HG03521 (cell line): ENCODE data around the gene INTS6.

Experiments used
- ATAC-seq: cut with Tn5 transposase; IDR thresholded peaks from one replicate; pipeline ENCODE4 v1.9.1; 2021; ENCODE audit warnings: mild to moderate bottlenecking, moderate library complexity; ENCODE audit not compliant: unreplicated experiment

Gene INTS6, protein sequence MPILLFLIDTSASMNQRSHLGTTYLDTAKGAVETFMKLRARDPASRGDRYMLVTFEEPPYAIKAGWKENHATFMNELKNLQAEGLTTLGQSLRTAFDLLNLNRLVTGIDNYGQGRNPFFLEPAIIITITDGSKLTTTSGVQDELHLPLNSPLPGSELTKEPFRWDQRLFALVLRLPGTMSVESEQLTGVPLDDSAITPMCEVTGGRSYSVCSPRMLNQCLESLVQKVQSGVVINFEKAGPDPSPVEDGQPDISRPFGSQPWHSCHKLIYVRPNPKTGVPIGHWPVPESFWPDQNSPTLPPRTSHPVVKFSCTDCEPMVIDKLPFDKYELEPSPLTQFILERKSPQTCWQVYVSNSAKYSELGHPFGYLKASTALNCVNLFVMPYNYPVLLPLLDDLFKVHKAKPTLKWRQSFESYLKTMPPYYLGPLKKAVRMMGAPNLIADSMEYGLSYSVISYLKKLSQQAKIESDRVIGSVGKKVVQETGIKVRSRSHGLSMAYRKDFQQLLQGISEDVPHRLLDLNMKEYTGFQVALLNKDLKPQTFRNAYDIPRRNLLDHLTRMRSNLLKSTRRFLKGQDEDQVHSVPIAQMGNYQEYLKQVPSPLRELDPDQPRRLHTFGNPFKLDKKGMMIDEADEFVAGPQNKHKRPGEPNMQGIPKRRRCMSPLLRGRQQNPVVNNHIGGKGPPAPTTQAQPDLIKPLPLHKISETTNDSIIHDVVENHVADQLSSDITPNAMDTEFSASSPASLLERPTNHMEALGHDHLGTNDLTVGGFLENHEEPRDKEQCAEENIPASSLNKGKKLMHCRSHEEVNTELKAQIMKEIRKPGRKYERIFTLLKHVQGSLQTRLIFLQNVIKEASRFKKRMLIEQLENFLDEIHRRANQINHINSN

DNA sequence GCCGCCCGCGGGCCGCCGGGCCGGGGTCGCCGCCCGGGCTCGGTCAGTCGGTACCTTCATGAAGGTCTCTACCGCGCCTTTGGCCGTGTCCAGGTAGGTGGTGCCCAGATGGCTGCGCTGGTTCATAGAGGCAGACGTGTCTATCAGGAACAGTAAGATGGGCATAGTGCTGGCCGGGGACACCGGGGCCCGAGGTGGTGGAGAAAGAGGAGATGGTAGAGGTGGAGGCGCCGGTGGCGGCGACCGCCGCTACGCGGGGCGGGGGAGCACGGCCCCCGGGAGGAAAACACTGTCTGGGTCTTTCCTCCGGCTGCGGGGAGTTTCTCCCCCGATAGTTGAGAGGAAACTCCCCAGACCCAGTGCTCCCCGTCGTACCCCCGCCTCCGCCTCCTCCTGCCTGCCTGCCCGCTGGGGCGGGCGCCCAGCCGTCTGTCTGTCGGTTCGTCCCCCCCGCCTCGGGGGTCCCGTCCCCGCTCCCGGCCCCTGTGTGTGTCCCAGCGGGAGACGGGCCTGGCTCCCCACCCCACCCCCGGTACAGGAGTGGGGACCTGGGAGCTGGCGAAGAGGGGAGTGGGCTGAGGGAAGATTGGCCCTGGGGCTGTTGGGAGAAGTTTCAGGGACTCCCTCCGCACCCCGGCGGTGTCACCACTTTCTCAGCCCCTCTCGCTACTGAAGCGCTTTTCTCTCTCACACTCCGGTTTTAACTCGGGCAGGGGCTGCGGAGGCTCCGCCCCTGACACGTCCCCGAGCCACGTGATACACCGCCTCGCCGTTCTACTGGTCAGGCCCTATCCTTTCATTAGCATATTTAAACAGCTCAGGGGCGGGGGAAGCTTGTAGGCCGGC, at the start of gene INTS6:
TSS of gene INTS6 (minus strand) at position 676 of the 846 bp plus-strand sequence. CDS start at position 165, 511 bp downstream.
- peak; percentile 63 for ATAC-seq

DNA sequence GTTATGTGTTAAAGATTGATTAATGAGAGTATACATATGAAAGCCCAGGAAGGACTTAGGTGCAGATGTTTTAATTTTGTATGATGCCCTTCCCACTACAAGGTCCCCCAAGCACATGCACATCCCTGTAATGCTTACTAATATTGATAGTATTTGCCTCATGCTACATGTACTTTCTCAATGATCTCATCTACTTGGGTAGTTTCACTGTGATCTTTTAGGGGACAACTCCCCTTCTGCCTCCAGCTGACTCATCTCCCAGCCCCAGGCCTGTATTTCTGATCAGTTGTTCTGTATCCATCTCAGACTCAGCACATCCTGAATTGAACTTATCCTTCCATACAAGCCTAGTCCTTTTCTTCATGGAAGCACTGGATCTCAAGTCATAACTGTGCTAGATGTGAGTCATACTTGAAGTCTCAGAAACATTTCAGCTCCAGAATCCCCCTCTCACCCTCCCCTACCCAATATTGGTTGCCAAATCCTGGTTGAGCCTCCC, 49.4 kb upstream of the INTS6 start:
- ATAC-seq = peak; percentile 94

DNA sequence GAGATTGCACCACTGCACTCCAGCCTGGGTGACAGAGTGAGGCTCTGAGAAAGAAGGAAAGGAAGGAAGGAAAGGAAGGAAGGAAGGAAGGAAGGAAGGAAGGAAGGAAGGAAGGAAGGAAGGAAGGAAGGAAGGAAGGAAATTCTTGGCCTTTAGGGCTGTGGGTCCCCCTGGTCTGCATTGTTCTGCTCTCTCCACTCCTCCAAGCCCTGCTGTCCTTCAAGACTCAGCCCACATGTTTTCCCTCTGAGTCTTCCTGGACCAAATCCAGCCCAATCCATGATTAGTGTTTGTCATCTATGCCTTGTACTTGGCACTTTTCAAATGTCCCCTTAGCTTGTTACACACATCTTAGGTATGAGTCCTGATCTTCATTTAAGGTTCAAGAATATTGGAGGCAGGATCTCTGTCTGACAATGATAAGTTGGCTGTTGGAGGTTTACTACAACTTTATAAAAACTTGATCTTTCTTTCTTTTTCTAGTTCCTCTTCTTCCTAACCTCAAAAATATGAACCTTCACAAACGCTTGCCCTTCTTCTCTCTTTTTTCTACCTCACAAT, 48.8 kb upstream of the INTS6 start:
- peak; percentile 22 for ATAC-seq

DNA sequence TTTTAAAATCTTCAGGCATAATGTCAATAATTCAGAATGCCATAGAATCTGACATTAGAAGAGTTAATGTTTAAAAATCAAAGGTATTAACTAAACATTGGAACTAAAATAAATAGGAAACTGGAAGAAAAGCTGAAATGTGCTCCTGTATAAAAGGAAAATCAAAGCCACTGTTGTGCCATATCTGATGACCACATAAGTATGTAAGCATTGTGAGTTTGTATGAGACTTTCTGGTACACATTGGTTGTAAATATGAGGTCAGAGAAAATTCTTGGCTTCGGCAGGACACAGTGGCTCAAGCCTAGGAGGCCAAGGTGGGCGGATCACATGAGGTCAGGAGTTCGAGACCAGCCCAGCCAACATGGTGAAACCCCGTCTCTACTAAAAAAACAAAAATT, 48.3 kb upstream of the INTS6 start:
- ATAC-seq = no peak

DNA sequence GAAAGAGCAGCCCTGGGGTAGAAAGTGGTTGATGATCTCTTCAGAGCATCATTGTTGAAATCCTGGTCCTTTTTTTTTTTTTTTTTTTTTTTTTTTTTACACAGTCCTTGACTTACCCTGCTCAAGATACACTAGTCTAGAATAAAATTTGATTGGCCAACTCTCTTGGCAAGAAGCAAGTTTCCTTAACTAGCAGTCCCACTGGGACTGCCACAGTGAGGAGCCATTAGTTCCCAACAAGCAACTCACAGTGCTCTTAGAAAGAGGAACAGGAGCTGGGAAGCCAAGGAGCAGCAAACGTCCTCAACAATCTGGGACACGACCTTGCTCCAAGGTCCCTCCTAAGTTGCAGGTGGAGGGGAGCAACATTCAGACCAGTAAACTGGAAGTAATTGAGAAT, 47.9 kb upstream of the INTS6 start:
- no peak for ATAC-seq

DNA sequence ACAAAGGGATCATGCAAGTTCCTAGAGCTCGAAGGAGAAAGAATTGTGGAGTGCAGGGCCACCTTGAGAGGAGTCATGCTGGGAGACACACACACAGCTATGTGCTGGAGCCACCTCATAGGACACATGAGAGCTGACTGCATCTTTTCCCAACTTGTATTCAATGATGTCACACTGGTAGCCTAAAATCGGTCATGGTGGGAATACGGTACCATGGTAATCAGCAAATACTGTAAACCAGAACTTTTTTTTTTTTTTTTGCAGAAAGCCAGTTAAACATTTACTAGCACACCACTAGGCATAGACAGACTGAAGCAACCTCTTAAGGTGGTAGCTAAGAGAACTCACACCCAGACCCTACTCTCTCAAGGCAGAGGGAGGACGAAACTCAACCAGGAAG, 47.0 kb upstream of the INTS6 start:
- ATAC-seq = no peak

DNA sequence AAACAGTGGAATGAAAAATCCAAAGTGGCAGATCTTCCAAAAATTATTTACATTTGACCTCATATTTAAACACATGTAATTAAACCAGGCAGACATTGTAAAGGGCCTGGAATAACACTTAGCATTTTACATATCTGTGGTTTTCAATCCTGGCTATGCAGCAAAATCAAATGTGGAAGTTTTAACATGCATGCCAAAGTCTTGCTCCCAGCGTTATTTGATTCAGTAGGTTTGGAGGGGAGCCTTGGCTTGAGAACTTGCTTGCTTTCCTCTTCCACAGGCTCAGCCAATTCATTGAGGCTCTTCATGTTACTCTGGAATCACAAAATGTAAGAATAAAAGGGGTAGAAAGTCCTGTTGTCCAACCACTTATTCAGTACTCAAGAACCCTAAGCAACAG, 42.5 kb upstream of the INTS6 start:
- no peak for ATAC-seq

DNA sequence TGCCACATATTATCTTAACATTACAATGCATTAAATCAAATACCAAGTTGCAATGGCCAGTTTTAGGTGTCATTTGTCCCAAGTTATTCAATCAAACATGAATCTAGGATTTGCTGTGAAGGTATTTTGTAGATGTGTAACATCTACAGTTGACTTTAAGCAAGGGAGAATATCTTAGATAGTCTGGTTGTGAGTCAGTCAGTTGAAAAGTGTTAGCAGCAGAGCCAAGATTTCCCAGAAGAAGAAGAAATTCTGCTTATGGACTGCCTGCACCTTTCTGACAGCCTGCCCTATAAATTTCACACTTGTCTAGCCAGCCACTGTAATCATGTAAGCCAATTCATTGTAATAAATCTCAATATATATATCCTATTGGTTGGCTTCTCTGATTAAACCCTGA, 41.3 kb upstream of the INTS6 start:
- no peak for ATAC-seq

DNA sequence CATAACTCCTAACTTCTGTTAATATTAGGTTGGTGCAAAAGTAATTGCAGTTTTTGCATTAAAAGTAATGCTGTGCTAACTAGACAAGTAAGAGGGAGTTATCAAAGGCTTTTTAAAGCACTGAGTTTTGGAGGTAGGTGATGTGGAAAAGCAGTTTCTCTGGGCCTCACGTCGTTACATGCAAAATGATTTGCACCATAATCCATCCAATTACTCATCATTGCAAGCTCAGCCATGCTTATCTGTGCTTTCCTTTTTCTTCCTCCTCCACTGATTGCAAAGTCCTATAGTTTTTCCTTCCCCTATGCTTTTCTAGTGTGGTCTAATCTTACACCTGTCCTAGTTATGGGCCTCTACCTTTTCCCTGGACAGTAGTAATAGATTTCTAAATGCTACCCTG, 35.4 kb upstream of the INTS6 start:
- no peak for ATAC-seq

DNA sequence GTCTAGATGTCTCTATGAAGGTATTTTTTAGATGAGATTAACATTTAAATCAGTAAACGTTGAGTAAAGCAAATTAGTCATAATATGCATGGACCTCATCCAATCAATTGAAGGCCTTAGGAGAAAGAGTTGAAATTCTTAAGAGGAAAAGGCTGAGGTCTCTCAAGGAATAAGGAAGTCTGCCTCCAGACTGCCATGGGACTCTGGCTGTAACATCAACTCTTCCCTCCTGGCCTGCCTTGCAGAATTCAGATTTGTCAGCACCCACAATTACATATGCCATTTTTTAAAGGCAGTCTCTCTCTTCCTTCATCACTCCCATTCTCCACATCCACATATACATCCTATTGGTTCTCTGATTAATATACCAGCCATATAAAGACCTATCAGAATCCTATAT, 28.8 kb upstream of the INTS6 start:
- ATAC-seq = no peak

DNA sequence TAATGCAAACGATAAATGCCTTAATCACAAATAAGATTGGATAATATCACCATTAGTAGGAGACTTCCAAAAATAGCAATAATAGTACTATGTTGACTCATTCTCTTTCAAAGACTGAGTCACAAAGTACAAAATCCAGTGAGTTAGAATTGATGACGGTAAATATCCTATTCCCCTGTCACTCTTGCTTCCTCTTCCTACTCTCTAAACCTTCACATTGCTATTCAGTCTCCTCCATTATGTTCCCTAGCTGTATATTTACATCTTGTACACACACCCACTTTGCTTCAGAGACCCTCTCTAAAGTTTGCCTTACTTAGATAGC, 26.3 kb upstream of the INTS6 start:
- no peak for ATAC-seq

DNA sequence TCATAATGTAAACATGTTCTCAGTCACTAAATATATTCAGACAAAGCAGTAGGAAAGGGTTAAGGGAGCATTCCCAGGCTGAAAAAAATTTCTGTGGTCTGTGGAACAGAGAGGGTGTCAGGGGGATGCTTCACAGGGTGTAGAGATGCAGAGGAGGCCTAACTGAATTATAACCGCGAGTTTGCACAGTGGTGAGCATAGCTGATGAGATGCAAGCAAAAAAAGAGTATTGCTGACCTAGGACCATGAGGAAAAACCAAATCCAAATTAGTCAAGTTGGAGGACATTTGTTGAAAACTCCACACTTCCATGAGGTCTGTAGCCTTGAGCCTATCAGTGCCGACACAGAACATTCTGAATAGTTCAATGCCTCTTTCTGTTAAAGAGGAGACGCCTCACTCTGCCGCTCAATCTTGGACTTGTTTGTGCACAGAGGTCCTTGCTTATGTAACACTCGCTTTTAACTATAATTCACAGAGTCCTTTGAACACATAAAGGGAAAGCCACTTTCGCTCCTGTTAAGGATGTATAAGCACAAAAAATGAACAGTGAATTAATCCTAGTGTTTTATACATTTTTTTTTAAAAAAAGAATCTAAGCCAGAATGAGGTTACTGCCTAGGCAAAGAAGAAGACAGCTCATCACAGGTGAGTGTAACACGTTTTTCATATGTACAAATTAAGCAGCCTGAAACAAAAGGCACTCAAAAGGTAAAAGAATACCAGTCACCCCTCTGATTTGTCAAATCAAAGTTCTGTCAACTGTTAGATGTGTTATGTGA, 25.8 kb upstream of the INTS6 start:
- ATAC-seq = no peak

DNA sequence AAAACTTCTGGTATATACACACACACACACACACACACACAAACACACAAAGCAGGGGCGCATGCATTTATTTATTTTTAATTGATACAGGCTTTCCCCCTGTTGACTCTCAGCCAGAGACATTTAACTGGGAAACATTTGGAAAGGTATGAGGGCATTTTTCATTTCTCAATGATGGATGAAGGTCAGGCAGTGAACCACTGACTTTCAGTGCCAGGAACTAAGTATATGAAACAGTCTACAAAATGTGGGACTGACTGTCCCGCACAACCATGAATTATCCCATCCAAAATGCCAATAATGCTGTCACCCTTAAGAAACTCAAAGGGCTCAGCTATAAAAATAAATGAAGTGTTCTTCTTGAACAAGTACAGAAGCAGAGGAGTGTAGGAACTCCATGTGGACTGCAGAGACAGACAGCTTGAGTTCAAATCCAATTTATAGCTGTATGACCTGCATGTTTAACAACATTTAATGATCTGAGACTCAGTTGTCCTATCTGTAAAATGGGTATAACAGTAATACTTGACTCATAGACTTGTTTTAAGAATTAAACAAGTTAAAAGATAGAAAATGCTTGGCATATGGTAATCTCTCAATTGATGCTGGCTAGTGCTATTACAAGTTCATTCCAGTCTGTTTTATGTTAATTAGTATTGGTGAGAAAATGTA, 25.0 kb upstream of the INTS6 start:
- ATAC-seq = no peak

DNA sequence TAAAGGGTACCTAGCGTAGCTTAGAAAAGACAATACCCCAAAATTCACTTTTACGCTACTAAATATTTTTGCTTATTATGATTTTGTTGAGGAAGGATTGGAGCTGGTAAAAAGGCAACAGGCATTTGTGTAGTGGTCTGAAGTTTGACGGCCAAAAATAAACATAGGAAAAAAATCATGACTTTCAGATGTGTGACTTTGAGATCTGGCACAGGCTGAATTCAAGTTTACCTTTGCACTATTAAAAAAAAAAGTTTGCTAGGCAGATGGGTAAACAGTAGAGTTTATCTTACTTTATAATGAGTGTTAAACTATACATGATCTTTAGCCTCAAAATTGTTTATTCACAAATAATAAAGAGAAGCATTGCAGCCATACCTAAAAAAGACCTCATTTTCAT, 24.3 kb upstream of the INTS6 start:
- no peak for ATAC-seq

DNA sequence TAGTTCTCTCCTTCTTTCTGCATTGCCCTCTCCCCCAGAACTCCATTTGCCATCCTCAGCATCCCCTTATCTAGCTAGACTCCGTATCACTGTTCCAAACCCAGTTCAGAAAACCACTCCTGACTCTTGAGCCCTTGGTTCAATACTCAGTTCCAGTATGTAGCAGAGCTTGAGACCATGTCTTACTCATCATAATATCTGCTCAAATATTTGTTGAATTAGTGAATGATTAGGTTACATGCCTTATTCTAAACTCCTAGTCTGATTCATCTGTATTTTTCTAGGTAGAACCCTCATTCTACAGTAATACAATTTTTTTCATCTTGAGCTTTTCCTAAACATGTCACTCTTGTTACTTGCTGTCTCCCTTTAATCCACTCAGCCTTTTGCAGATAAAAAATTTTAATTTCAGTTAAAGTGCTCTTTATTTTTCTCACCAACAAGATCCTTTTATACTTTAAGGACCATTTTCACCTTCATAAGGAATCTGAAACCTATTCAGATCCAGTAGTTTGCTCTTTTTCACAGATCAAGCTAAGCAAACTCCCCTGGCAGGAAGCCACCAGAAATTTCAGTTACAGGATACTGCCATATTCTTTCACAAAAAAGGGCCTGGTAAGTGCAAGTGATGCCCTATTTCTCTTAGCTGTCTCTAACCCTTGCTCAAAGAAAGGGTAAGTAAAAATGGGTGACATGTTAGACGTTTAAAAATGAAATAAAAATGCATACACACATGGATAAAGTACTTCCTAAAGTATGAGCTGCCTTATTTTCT, 23.1 kb upstream of the INTS6 start:
- no peak for ATAC-seq

DNA sequence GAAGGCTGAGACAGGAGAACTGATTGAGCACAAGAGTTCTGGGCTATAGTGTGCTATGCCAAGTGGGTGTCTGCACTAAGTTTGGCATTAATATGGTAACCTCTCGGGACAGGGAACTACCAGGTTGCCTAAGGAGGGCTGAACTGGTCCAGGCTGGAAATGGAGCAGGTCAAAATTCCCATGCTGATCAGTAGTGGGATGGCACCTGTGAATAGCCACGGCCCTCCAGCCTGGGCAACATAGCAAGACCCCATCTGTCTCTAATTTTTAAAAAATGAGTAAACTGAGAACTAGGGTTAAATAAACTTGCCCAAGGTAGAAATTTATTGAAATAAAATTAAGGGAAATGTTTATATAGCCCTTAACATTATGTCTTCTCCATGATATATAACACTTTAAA, 17.0 kb upstream of the INTS6 start:
- ATAC-seq = no peak

DNA sequence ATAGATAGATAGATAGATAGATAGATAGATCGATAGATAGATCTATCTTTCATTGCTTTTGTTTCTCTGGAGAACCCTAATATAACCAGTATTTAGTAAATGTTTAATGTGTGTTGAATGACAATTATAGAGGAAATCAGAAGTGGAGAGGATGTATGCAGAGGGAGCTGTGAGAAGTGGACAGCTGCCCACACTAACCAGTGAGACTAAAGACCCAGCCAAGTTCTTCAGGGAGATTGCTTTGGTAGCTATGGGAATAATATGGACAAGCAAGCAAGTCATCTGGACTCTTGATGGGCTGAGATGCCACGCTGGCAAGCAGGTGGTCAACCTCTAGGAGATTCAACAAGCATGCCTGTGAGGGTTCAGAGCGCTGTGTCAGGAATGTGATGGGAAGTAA, 14.9 kb upstream of the INTS6 start:
- no peak for ATAC-seq

DNA sequence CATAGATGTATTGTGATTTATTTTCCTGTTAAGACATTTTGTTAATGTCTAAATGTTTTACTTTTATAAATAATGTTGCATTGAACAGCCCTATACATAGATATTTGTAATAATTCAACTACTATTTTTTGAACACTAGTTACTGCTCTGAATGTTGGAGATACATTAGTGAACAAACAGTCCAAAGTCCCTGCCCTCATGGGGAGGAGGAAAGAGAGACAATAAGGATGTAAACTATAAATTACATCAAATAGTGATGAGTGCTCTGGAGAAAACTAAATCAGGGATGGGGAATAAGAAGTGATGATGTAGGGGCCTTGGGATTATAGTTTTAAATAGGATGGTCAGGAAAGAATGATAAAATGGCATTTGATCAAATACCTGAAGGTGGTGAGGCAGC, 12.3 kb upstream of the INTS6 start:
- no peak for ATAC-seq
